H1 (cell line): Measurements from ENCODE around the gene PCDH9.

Experiments used
- CTCF ChIP-seq, 3 experiments: IDR thresholded peaks; 1 replicate in 2 of 3; 2 replicates in 1 of 3; pipeline versions ENCODE4 v1.5.1 to v1.6.1; 2011; ENCODE audit warnings: low read length in 3 of 3, mild to moderate bottlenecking in 3 of 3, inconsistent platforms in 2 of 3, low read depth in 1 of 3, moderate library complexity in 1 of 3; ENCODE audit not compliant: insufficient read depth in 1 of 3; ENCODE audit errors: control extremely low read depth in 1 of 3
- ZNF274 ChIP-seq: IDR thresholded peaks from 2 replicates; pipeline ENCODE4 v1.7.0; 2012; ENCODE audit warnings: low read length, borderline replicate concordance; ENCODE audit errors: extremely low read depth

DNA sequence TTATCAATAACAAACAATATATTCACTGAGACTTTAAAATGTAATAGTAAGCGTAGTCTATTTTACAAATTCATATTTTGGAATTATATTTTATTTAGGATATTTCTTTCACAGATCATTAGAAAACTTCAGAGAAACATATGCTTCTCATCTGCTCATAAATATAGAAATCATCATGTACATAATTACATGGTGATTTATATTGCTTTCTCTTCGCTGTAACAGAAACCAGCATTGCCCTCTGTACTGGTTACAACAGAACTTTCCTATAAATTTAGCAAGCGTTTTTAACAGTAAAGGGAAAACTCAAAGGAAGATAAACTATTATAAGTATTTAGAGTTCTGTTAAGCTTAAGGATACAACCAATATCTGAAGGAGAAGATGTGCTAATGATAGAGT is 672.8 kb downstream of the PCDH9 start:
- no peak for TF ChIP-seq ZNF274
- no peak for TF ChIP-seq CTCF (IDR thresholded peaks at IDR 0.05; ENCODE audit: control extremely low read depth in 1 of 3, insufficient read depth in 1 of 3, low read depth in 1 of 3, low read length in 3 of 3)
